GM18502 (cell line): ENCODE data around the gene ADAMTS9.

Source experiments
- ATAC-seq: cut with Tn5 transposase; IDR thresholded peaks from one replicate; pipeline ENCODE4 v1.9.1; 2021; ENCODE audit warnings: mild to moderate bottlenecking; ENCODE audit not compliant: unreplicated experiment, poor library complexity

Gene ADAMTS9

DNA sequence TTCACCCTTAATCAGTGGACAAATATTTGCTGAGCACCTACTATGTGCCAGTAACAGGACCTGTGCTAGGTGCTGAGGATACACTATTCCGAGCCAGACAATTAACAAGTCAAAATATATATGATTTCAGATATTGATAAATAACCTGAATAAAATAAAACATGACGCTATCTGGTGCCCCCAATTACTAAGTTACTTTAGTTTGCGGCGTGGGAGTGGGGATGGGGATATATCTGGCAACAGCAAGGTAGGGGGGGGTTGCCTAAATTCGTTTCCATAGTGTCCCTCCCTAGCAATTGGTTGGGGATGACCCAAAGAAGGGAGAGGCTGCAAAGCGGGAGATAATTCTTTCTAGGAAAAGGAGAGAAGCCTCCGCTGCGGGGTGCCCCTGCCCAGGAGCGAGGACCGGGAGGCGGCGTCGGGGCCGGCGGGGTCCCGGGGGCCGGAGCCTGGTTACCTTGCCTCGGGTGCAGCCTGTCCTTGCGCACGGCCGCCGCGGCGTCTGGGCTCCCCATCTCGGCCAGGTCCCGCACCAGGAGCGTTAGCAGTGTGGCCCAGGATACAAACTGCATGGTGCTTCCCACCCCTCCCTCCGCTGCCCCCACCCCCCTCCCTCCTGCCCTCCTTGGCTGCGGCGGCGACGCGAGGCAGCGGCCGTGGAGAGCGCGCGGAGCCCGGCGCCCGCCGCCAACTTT, 567 bp downstream of the ADAMTS9 start:
- no peak for ATAC-seq

DNA sequence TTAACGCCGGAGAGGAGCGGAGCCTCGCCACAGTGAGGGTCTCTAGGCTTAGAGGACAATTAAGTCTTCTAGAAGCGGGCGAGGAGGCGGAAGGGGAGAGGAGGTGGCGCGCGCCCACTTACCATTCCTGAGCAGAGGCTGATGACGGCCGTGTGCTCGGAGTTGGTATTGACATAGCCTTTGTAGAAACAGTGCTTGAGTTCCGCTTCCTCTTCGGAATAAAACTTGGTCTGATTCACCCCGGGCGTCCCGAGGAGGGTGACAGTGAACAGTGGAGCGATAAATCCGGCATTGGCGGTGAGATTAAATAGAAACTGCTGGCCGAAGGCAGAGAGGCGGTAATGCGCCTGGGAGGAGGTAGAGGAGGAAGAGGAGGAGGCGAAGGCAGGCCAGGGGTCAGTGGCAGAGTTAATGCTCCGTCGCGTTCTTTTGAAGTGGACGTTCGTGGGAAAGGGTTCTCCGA, 1.3 kb downstream of the ADAMTS9 start:
- no peak for ATAC-seq

DNA sequence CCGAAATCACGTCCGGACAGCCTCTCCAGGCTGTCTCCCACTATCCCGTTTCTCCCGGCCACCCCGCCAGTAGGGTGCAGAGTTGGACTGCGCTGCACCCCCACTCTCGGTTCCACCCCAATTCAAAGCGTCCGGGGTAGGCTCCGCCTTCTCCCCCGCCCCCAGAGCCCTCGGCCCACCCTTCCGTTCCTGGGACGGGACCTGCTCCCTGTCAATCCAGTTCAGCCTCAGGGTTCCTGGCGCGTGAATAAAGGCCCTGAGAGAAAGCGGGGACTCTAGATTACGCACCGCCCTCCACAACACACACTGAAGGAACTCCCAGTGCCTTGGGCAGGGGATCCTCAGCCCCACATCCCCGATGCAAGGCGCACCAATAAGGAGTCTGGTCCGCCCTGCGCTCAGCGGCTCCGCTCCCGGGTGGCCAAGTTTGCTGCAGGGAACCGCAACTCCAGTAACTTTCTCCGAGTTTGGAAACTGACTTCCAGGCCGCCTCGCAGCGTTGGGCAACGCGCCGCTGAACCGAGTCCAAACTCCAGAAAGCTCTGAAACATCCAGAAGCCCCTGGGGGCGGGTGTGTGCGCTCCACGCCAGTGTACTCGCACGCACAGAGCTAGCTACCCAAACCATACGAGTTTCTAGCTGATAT, 1.9 kb downstream of the ADAMTS9 start:
- no peak for ATAC-seq

DNA sequence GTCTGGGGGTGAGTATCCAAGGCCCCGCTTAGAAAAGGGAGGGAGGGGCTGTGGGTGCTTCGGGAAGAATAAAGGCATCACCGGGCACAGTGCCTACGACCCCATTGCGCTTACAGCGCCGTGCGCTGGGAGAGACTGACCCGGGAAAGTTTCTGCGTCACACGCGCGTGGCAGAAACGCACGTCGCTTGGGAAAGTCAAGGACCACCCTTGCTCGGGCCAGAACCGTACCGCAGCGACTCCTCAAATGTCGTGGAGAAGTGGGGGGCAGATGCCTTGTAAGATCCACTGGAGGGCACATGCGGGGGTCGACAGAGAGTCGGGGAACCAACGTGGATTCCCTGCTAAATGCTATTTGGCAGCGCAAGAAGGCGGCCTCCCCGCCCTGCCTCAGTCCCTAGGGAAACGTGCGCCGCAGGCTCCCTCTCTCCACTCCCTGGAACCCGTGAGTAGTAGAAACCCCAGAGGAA, 2.4 kb downstream of the ADAMTS9 start:
- ATAC-seq = no peak

DNA sequence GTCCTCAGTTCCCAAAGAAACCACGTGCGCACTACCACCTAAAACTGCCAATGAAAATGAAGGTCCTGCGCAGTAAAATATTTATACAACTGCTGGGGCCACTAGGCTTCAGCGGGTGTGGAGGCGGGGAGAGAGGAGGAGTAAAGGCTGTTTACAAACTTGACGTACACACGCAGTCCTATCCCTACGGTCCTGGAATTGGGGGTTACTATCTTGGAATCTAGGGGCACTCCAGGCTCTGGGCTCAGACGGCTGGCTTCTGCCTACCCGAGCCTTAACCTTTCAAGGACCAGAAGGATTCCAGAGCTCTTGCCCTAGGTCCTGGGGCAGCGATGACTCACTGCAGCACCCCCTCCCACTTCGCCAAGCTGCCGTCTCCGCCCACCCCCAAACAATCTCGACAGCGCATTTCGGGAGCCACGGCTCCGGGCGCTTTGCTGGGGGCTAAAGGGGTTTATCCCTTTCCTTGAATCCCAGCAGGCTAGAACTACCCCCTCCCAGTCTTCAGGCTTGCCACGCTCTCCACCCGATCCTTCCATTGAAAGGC, 3.0 kb downstream of the ADAMTS9 start:
- no peak for ATAC-seq

DNA sequence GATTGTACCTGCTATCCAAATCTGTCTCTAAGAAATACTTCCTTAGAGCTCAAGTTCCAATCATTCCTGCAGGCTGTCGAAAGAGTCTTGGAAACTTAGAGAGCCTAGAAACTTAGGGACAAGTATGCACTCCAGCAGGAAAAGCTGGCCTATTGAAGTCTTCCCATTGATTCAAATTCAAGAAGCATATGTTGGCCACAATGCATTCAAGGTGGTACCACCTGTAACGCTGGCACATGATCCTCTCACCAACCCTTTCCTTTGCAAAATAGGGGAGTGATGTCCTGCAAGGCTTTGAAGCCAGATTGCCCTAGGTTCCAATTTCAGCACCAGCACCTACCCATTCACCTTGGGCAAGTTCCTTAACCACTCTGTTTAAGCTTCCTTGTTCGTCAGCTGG, 6.0 kb downstream of the ADAMTS9 start:
- ATAC-seq = no peak

DNA sequence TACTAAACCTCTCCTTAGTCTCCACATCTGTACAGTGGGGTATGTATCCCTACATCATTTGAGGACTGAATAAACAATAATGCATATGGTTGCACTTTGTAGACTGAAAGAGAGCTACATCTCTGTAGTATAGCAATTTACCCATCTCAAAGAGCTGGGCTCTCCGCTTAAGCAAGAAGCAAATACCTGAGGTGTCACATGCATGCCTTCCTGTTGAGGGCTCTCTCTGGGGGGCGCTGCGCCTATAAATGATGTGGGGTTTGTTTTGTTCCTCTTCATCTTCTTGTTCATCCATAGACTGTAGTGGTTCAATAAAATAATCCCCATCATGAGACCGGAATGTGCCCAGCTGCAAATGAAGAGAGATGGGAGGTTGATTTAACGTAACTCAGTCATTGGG, 6.8 kb downstream of the ADAMTS9 start:
- ATAC-seq = no peak

DNA sequence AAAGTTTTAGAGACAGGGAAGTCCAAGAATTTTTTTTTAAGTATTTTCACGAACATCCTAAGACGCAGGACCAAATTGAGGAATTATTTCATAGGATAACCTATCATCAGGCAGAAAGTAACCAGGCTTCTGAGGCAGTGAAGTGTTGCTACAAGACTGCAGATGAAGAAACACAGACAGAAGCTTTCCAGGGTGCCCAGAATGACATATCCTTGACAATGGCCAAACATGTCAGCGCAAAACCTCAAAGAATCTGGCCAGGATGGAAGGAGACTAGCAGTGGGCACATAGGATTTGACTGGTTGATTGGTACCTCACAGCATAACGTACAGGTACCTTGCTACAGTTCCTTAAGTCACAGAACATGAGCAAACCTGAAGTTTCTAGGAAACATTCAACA, 7.5 kb downstream of the ADAMTS9 start:
- no peak for ATAC-seq

DNA sequence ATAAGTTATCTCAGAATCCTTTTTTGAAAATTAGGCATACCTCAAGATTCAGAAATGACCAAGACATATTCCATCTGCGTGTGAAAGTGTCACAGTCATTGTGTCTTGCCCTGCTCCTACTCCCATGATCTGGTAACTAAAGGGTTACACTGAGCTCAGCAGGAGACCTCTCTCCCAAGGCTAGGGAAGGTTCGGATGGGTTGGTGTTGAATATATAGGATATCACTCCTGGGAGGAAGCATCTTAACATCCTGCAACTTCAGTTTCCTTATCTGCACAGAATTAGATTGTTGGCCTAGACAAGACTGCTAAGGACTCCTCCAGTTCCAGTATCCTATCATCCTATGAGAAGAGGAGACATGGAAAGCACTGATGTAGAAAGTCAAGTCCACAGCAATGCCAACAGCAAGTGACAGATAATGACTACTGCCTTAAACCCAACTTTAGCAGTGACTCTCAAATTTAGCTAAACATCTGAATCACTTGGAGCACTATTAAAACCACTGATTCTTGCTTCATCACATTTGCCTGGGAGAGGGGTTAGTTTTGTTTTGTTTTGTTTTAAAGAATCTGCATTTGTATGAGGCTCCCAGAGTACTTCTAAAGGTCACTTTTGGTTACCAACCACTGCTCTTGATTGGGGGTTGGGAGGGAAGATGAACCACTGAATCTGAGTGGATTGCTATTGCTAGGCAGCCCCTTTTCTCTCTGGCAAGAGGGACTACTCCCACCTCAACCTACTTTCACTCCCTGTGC, 9.7 kb downstream of the ADAMTS9 start:
- no peak for ATAC-seq

DNA sequence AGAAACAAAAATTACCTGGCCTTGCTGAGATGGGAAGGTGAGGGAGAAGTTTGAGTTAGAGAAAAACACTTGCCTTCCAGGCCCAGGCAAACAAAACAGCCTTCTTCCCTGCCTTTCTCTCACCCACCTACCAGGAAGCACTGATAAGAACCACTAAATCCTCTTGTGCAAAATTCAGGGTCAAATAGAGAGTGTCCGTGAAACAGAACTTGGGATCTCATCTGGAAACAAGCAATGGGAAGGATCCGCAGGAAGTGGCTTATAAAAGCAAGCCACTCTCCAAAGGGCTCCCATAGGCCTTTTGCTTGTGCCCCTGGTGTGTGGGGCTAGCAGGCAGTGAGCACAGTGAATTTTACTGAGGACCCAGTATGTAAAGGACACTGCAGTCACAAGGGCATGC, 11.0 kb downstream of the ADAMTS9 start:
- no peak for ATAC-seq

DNA sequence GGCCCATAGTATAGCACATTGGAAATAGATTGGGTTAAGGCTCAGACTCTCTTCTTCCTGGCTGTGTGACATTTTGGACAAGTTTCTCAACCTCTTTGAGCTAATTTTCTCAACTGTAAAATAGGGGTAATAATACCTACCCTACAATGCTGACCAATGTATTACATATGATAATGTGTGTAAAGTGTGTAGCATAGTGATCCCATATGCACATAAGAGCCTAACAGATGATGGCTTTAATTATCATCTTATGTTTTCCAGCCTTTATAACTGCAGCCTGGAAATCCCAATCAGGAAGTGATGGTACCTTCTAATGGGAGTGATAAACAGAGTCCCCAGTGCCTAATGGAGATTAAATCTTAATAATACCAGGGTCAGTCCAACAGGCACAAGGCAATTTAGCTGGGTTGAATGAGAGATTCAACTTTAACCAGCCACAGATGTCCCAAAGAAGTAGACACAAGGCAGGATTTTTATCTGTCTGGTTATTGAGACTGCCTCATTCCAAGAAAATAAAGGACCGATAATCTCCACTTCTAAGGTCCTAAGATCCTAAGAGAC, 12.0 kb downstream of the ADAMTS9 start:
- no peak for ATAC-seq

DNA sequence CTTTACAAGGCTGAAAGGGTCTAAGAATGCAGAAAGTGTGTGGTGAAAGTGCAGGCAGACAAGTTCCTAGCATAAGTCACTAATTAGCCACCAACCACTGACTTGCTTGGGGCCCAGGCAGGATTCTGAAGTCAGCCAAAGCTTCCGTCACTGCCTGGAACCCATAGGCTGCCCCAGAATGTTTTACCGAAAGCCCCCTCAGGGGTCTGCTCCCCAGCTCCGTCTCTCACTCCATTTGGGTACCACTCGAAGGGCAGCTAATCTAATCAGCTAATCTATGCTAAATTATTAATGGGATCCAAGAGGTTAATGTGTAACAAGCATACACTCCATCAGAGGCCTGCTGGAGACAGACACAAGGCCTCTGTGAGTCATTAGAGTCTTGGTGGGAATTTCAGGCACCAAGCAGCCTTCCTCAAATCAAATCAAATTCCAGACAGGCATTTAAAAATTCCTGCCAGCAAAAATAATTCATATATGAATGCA, 13.2 kb downstream of the ADAMTS9 start:
- ATAC-seq = no peak

DNA sequence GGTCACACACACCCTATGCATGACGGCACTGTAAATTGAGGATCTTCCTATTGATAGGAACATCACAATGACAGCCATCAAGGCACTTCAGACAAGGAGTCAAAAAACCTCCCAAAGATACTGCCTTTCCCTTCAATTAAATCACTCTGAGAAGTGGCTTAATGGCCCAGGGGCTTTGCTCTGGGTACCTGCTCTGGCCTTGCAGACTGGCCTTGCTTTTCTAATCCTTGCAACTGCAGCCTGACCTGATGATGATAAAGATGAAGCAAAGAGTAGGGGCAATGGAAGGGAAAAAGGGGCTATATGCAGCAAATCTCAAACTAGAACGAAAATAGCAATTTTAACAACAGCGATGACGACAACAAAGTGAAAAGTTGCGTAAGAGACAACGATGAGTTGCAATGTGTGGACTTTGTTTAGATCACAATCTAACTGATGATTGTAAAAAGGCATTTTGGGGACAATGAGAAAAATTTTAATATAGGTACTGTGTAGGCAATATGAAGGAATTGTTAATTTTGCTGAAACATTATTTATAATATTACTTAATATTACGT, 14.6 kb downstream of the ADAMTS9 start:
- ATAC-seq = no peak

DNA sequence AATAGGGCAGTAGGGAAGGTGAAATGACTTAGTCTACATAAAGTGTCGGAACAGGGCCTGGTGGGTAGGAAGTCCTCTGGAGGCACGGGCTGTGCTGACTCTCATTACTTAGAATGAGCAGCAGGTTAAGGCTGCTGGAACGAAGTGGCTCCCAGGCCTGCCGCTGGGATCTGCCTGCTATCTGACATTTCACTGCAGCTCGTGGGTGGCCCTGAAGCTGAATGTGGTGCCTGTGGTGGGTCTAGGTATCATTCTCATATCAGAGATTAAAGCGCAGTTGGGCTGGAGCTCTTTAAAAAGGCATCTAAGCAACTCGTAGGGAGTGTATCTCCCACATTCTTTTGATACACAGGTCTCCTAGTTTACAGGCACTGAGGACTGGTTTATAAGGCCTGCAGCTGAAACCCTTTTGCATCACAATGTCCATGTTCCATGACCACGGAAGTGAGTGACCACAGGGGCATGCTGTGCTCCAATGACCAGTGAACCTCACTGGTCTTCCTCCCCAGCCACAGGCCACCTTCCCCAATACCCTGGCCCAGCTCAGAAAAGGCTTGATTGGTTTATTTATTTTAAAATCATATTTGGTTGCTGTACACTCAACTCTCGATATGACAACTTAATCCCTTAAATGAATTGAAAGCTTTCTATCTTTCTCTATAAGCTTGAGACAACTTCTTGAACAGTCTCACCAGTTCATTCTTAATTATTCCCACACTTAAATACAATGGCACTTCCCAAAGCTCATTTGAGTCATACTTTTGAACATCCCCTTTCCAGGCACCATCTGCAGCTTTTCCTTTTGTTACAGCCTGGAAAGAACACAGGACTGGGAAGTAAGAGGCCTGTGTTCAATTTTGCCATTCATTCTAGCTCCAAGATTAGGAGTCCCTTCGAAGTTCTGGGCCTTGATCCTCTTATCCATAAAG, 19.0 kb downstream of the ADAMTS9 start:
- no peak for ATAC-seq

DNA sequence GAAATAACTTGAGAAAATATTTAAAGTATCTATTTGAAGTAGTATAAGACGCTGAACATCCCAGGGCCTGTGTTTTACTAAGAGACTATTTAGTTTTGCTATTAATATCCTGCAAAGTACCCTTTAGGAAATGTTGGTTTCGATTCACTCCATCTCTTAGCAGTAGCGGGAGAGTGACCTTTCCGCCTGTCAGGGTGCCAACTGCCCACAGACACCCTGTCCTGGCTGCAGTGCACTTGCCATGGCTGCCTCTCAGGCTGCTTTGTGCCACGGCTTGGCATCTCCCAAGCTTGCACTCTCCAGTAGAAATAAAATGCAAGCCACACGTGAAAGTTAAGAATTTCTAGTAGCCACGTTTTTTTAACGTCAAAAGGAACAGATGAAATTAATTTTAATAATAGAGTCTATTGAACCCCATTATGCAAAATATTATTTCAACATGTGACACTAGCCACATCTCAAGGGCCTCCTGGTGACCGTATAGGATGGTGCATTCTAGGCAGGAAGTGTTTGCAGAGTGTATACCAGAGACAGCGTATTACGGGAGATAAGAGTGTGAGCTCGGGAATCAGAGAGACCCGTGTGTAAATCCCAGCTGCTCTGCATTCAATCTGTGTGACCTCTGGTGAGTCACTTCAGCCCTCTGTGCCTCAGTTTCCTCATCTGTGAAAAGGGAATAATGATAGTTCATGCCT, 19.8 kb downstream of the ADAMTS9 start:
- no peak for ATAC-seq

DNA sequence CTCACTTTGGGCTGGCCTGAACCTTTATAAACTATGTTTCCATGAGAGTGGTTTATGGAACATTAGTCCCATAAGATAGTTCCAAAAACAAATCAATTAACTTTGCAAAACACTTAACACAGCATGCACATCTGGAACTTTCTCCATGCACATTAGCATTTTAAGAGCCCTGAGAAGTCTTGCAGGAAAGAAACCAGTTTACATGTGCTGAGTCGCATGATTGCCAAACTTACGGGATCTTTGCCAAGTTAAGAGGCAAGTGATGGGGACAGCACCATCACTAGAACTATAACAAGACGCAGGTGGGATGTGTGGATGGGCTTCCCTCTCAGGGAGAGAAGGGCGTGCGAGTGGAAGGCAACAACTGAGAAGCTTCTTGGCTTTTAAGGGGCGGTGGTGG, 20.7 kb downstream of the ADAMTS9 start:
- ATAC-seq = no peak

DNA sequence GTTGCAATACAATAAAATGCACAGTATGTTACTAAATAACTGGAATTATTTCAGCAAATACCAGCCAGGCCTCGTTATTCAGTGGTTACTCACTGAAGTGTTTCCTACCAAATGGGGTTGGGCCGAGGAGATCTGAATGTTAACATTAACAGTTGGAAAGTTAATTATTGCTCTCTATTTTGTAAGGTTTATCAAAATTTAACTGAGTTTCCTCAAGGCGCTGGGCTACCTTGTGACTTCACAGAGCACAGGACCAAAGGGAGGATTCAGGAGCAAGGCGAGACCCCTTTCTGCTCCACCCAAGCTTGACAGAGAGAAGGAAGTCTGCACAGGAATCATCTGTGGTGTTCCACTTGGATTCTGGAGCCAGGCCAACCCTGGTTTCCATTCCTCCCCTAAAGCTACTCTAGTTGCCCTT, 21.6 kb downstream of the ADAMTS9 start:
- no peak for ATAC-seq

DNA sequence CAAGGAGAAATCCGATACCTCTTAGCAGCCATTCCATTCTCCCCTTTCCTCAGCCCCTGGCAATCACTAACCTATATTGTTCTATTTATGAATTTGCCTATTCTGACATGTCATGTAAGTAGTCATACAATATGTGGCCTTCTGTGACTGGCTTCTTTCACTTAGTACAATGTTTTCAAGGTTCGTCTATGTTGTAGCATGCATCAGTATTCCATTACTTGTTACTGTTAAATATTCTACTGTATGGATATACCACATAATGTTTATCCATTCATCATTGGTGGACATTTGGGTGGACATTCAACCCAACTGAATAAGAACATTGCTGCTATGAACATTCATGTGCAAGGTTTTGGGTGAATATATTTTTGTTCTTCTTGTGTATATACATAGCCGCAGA, 23.4 kb downstream of the ADAMTS9 start:
- no peak for ATAC-seq

DNA sequence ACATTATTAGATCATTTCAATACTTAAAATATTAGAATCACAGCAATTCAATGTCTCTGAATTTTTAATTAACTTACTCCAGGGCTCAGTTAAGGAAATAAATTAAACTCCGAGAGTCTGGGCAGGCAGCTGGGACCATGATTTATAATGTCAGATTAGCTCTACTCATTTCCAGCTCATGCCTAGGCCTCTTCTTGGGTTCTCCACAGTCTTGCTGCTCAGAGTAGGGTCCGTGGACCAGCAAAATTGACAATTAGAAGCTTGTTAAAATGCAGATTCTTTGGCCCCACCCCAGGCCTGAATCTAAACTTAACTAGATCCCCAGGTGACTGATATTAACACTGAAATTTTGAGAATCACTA, 28.2 kb downstream of the ADAMTS9 start:
- ATAC-seq = no peak
